GM18505 (cell line): ENCODE data around the gene SLAIN2.
"Not testable (repeated sequence)": the region's sequence is repeated elsewhere in the genome, so short reads cannot be mapped to it uniquely, and the experiment has no call there.

Experiments used
- ATAC-seq: cut with Tn5 transposase; IDR thresholded peaks from one replicate; pipeline ENCODE4 v1.9.1; 2021; ENCODE audit not compliant: unreplicated experiment
- POLR2A ChIP-seq: IDR thresholded peaks from 4 replicates; pipeline ENCODE4 v1.6.1; 2011; ENCODE audit warnings: borderline replicate concordance; ENCODE audit not compliant: insufficient read depth, insufficient read length; ENCODE audit errors: extremely low read depth

The SLAIN2 gene

DNA sequence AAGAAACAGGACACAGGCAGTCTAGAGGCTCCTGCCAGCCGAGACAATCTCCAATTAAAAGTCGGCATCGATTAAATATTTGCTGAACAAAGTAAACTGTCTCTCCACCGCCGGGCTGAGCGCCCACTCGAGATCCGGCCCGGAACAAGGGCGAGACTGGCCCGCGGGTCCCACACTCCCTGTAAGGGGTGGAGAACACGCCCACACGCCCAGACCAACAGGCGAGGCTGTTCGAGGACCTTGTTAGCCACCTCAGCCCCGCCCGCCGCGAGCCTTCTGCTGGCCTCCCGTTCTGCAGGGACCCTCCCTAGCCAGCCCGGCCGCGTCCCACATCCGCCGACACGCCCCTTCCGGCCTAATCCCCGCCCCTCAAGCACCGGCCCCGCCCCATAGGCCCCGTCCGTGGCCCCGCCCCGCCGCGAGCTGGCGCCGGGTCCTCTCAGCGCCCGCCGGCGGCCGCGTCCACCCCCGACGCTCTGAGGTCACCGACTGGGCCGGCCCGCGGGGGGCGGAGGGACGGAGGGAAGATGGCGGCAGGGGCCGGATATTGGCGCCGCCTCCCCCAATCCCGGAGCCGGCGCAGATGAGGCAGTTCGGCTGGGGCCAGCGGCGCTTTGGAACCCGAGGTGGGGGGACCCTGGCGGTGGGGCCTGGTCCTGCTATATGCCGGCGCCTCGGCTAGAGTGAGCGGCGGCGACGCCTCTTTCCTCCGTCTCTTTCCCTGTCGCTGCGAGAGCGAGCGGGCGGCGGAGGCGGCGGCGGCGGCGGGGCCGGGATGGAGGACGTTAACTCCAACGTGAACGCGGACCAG, at the start of gene SLAIN2:
SLAIN2 (plus strand) TSS at position 565 of the 811 bp plus-strand sequence; CDS start at position 776, 211 bp downstream.
- ATAC-seq = peak; percentile 84
- peak; percentile 97 for TF ChIP-seq POLR2A

DNA sequence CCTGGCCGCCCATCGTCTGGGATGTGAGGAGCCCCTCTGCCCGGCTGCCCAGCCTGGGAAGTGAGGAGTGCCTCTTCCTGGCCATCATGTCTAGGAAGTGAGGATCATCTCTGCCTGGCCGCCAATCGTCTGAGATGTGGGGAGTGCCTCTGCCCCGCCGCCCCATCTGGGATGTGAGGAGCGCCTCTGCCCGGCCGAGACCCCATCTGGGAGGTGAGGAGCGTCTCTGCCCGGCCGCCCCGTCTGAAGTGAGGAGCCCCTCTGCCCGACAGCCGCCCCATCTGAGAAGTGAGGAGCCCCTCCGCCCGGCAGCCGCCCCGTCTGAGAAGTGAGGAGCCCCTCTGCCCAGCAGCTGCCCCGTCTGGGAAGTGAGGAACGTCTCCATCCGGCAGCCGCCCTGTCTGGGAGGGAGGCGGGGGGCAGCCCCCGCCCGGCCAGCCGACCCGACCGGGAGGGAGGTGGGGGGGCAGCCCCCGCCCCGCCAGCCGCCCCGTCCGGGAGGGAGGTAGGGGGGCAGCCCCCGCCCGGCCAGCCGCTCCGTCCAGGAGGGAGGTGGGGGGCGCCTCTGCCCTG, 49.0 kb upstream of the SLAIN2 start:
- ATAC-seq = not testable (repeated sequence)

DNA sequence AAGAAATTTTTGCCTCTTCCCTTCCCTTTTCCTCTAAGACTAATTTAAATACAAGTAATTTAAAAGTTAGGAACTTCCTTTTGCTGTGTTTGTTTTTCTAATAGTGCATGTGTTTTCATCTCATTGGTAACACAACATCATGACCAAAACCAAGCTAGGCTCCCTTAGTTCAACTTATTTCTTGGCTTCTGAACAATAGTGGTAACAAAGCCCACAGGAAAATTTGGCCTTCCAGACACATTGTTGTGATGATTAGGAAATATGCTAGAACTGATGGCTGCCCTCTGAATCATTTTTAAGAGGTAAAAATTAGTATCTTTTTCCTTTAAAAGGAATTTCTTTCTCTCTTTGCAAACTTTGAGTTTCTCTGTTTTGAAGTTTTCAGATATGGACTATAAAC, 46.2 kb upstream of the SLAIN2 start:
- no peak for TF ChIP-seq POLR2A
- ATAC-seq = no peak

GRCh38 chr4:48296365-48296764, 45.0 kb upstream of the SLAIN2 start:
- ATAC-seq = peak; percentile 66
- TF ChIP-seq POLR2A = no peak

DNA sequence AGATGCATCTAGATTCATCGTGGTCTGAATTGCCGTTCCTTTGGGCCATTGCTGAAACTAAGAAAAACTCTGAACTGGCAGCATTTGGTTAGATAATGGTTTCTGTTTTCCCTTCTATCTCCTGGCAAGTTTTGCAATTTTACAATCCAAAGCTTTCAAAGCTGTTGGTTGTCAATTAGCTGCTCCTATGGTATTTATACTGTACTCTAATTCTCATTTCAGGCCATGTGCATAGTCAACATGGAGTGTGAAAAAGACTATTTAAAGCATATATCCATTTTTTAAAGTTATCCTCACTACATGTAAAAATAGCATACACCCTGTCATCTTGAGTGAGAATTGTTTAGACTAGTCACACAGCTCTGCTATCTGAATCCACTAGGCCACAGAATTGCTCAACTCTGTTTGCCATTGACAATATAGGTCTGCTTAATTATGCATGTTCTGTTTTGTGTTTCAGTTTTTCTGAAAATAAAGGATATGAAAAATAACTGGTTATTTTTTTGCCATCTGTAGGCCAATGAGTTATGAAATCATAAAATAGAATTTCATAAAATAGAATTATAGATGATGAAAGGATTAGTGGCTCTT, 44.0 kb upstream of the SLAIN2 start:
- no peak for TF ChIP-seq POLR2A
- ATAC-seq = no peak

GRCh38 chr4:48299560-48299959, 41.8 kb upstream of the SLAIN2 start:
- TF ChIP-seq POLR2A = no peak
- ATAC-seq = no peak

DNA sequence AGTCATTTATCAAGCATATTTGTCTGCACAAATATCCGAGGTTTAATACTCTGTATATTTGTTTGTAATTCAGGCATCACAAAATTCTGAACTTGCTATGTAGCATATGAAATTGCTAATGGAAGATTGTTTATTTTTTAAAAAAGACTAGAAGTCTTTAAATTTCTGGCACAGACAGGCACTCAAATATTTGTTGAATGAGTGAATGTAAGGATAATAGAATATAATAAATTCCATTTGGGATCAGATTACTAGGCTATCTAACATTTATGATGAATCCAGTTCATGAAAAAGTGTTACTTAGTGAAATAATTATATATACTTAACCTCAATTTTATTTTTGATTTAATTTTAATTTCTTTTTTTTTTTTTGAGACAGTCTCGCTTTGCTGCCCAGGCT, 41.3 kb upstream of the SLAIN2 start:
- TF ChIP-seq POLR2A = no peak

GRCh38 chr4:48305508-48305907, 35.8 kb upstream of the SLAIN2 start:
- ATAC-seq = no peak
- TF ChIP-seq POLR2A = no peak

More for the DNA sequence above, 41.3 kb upstream of the SLAIN2 start:
- no peak for ATAC-seq

GRCh38 chr4:48307528-48307927, 33.8 kb upstream of the SLAIN2 start:
- ATAC-seq = no peak
- TF ChIP-seq POLR2A = no peak

GRCh38 chr4:48308901-48309300, 32.4 kb upstream of the SLAIN2 start:
- TF ChIP-seq POLR2A = no peak
- no peak for ATAC-seq

- ATAC-seq = no peak
- no peak for TF ChIP-seq POLR2A
Observed at GRCh38 chr4:48311896-48312295, 29.4 kb upstream of the SLAIN2 start.

- ATAC-seq = not testable (repeated sequence)
Observed at GRCh38 chr4:48314746-48315145, 26.6 kb upstream of the SLAIN2 start.

DNA sequence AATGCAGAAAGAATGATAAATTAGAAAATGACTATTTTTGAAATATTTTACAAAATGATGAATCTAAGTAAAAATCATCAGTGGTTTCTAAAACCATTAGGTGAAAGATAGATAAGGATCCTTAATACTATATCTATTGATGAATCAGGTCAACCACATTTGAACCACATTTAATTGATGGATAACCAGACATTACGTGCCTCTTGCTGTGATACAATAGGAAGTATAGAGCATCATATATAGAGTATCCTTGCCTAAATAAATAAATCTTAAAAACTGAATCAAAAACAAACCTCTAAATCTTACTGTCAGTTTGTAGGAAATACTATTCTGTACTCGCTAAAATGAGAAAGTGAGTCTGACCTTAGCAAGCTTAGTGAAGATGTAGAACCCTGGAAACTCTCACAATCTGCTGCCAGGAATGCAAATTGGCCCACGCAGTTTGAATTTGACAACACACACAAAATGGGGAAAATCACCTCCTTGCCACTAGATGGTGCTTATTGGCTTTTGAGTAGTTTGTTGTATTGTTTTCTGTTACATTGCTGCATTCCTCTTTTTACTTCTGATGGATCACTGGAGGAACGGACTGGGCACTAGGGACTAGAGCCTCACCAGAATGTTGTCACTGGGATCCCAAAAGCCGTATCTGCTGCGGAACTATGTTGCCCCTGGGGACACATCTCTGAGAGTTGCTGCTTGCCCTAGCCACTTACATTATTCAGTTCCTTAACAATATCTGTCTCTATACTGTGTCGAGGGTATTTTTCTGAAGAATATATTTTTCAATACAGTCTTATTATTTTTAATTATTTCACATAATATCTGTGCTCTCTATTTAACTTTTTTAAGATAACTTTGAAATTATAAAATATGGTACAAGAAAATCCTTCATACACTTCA, 25.4 kb upstream of the SLAIN2 start:
- TF ChIP-seq POLR2A = no peak
- ATAC-seq = peak; percentile 73

DNA sequence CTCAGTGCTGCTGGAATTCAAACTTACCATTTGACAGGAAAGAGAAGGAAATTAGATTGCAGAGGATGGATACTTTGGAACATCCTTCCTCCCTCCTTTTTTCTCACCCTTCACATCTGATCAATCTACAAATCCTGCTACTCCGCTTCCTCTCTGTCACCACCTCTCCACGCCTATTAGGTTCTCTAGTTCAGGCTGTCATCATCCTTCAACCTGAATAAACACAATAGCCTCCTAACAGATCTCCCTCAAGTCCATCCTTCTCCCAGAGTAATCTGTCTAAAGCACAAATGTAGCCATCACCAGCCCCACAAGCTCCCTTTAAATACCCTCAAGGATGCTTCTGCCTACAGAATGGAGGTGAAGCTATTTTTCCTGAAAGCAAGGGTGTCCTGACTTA, 20.0 kb upstream of the SLAIN2 start:
- no peak for ATAC-seq
- no peak for TF ChIP-seq POLR2A

DNA sequence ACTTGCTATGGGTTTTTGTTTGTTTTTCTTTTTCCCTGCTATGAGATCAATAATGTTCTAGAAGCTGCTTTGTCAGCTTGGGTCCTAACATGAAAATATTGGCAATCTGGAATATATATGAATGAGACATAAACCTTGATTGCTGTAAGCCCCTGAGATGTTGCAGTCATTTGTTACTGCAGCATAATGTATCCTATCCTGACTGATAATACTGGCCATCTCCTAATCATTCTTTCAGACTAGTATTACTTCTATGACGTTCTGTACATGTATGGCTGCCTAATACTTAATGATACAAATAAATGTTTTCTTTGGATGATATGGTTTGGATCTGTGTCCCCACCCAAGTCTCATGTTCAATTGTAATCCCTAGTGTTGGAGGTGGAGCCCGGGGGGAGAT, 19.3 kb upstream of the SLAIN2 start:
- TF ChIP-seq POLR2A = no peak

More for the DNA sequence above, 19.3 kb upstream of the SLAIN2 start:
- no peak for ATAC-seq
